ENCODE measurements around the gene NT5DC2. TPM values are rescaled to one million over a fixed set of nuclear protein-coding genes. Genes with fewer than 3 reads are reported as not detected.
"Not testable (repeated sequence)": the region's sequence is repeated elsewhere in the genome, so short reads cannot be mapped to it uniquely, and the experiment has no call there.

Gene NT5DC2
- polyA plus RNA-seq, 12 donors = 31.8 to 163 (median 82.8) TPM; not detected in 1

- no peak for DNase-seq
These were observed 6.5 kb downstream of the NT5DC2 start for GRCh38 chr3:52527039-52527731.

- not testable (repeated sequence) for DNase-seq
These were observed 7.0 kb downstream of the NT5DC2 start for GRCh38 chr3:52526671-52527038.

GRCh38 chr3:52525680-52526561 lies 7.7 kb downstream of the NT5DC2 start:
- DNase-seq = no peak

GRCh38 chr3:52524752-52525679 lies 8.6 kb downstream of the NT5DC2 start:
- no peak for DNase-seq

- no peak for DNase-seq
These were observed 9.4 kb downstream of the NT5DC2 start for GRCh38 chr3:52524258-52524751.

- DNase-seq = no peak
These were observed 10.0 kb downstream of the NT5DC2 start for GRCh38 chr3:52523386-52524257.

GRCh38 chr3:52522651-52523251 lies 10.9 kb downstream of the NT5DC2 start:
- DNase-seq = no peak

- no peak for DNase-seq
These were observed 11.6 kb downstream of the NT5DC2 start for GRCh38 chr3:52521881-52522650.

- DNase-seq = no peak
These were observed 12.2 kb downstream of the NT5DC2 start for GRCh38 chr3:52521488-52521824.

GRCh38 chr3:52520716-52521487 lies 12.8 kb downstream of the NT5DC2 start:
- no peak for DNase-seq

GRCh38 chr3:52520141-52520667 lies 13.5 kb downstream of the NT5DC2 start:
- DNase-seq = no peak

GRCh38 chr3:52519445-52520140 lies 14.1 kb downstream of the NT5DC2 start:
- DNase-seq = no peak

GRCh38 chr3:52518723-52519444 lies 14.8 kb downstream of the NT5DC2 start:
- no peak for DNase-seq

- DNase-seq = no peak
These were observed 15.6 kb downstream of the NT5DC2 start for GRCh38 chr3:52517796-52518722.

- DNase-seq = no peak
These were observed 17.0 kb downstream of the NT5DC2 start for GRCh38 chr3:52516509-52517195.
